HG03135 (cell line): Measurements from ENCODE around the gene ADAM10.

Source experiments
- ATAC-seq: cut with Tn5 transposase; IDR thresholded peaks from one replicate; pipeline ENCODE4 v1.9.1; 2021; ENCODE audit warnings: mild to moderate bottlenecking, moderate library complexity; ENCODE audit not compliant: unreplicated experiment

Gene ADAM10

DNA sequence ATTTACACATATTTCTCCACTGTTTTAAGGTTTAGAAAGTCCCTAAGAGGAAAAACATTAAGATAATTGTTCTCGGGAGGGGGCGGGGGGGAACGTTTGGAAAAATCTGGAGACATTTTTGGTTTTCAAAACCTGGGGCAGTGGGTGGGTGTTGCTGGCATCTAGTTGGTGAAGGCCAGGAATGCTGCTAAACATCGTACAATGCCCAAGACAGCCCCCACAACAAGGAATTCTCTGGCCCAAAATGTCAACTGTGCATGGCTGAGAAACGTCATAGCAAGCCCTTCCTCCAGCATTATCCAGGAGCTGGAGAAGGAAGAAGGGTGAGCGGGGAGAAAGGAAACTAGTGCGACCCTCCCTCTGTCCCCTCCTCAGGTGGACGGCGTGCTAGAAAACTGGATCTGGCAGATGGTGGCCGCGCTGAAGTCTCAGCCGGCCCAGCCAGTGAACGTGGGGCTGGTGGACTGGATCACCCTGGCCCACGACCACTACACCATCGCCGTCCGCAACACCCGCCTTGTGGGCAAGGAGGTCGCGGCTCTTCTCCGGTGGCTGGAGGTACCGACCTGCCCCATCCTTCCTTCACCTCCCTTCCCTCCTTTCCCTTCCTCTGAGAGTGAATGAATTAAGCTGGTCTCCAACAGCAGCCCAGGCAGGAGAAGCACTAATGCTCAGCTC is 208.0 kb downstream of the ADAM10 start:
- ATAC-seq, result no peak

DNA sequence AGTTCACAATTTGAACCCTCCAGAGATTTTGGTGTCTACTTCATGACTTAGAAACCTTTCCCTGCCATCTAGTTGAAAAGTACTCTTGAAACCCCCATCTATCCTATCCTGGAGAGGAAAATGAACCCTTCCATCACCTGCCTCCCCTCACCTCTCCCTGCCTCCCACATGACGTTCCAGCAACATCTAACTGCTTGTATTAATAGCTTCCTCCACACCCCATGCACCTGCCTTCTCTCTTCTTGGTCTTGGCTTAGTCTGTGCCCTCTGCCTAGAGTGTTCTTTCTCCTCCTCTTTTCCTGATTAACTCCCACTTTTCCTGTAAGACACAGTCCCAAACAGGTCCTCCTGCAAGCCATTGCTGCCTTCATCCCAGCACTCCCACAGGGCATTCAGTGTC is 210.0 kb downstream of the ADAM10 start:
- no peak for ATAC-seq

DNA sequence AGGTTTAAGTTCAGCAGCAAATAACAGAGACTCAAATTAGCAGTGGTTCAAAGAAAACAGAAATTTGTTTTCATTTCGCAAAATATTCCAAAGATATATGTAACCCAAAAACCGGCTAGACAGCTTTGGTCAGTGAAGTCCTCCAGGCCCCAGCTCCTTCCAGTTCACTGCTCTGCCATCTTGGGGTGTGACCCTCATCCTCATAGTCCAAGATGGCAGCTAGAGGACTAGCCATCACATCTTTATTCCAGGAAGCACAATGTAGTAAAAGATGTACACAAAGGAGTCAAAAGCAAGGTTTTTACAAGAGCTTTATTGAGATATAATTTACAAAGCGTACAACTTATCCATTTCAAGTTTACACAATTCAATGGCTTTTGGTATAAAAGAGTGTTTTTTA is 210.6 kb downstream of the ADAM10 start:
- no peak for ATAC-seq
